GM21423 (cell line): ENCODE results near the gene TOMM40.
"Not testable (repeated sequence)": the region's sequence is repeated elsewhere in the genome, so short reads cannot be mapped to it uniquely, and the experiment has no call there.

Experiments
- ATAC-seq: cut with Tn5 transposase; IDR thresholded peaks from one replicate; pipeline ENCODE4 v1.9.1; 2021; ENCODE audit warnings: mild to moderate bottlenecking, moderate library complexity; ENCODE audit not compliant: unreplicated experiment

The TOMM40 gene

DNA sequence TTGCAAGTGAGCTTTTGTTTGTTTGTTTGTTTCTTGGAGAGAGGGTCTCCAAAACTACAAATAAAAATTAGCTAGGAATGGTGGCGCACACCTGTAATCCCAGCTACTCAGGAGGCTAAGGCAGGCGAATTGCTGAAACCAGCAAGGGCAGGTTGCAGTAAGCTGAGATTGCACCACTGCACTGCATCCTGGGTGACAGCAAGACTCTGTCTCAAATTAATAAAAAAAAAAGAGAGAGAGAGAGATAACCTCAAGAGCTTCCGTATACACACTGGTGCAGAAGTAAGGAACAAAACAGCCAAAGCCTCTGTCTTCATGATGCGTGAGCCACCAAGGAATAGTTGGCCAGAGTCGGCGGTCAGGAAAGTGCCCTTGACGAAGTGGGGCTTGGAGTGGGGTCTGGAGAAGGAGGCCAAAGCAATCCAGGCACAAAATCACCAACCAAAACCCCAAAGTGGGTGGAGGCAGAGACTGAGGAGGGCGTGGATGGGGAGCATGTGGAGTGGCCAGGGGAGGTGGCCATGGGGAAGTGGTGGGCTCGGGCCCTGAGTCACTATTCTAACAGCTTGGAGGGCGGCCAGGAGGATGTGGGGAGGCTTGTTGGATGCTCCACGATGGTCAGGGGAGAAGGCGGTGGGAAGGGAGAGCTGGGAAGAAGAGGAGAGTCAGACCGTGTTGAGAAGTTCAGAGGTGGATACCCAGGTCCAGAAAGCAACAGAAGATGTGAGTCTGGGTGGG lies 21.2 kb upstream of the TOMM40 start:
- no peak for ATAC-seq

DNA sequence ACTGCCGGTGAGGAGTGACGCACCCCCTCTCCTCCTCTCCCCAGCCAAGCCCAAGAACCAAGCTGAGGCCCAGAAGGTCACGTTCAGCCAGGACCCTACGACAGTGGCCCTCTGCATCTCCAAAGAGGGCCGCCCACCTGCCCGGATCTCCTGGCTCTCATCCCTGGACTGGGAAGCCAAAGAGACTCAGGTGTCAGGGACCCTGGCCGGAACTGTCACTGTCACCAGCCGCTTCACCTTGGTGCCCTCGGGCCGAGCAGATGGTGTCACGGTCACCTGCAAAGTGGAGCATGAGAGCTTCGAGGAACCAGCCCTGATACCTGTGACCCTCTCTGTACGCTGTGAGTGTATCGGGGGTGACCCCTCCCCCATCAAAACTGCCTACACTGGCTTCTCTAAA lies 19.2 kb upstream of the TOMM40 start:
- no peak for ATAC-seq

DNA sequence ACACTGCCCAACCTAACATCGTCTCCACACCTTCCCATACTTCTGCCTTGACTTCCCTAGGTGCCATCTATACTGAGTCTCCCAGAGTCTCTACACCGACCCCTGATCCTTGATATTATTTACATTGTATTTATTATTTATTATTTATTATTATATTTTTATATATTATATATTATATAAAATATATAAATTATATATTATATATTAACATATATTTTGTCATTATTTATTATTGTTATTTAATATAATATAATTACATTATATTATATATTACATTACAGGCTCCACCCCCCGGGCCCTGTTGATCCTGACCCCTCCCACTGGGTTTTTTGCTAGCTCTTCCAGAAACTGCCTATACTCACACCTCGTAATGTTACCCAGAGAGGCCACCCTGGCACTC lies 18.4 kb upstream of the TOMM40 start:
- ATAC-seq: no peak

DNA sequence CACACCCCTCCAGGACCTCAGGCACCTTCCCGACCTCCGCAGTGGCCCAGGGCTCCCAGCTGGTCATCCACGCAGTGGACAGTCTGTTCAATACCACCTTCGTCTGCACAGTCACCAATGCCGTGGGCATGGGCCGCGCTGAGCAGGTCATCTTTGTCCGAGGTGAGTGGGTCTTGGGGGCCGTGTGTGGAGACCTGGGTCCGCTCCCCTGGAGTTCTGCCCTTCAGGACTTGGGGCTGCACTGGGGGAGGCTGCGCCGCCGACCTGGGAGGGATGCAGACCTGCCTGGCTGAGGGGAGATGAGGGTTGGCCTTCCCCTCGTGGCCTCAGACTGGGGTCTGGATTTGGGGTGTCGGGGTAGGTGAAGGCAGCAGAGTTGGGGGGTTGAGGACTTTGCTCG lies 16.7 kb upstream of the TOMM40 start:
- ATAC-seq: no peak

DNA sequence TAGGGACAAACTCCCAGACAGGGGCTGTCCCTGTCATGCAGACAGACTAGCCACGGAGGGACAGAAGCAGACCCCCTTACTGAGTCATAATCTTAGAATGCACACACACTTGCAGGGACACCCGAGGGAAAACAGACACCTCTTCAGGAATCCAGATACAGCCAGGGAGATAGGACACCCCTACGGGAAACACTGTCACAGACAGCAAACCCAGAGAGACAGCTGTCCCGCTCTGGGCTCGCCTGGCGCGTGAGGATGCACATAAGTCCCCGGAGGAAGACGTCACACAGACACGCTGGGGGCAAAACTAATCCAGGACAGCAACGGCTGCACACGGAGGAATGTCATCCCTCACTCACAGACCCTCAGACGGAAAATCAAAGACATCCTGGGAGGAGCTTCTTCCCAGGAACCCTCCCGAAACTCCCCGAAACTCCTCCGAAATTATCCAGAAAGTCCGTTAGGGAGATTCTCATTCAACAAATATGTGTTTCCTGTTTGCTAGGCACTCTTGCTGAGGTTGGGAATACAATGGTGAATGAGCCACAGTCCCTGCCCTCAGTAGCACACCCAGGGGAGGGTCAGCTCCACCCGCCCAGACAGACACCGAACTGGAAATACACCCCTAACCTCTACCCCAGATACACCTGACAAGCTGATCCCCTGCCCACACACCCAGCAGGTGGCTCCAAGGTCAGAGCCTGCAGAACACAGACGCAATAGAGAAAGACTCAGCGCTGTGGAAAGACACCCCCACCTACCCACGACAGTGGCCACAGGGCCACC lies 15.2 kb upstream of the TOMM40 start:
- ATAC-seq: no peak

DNA sequence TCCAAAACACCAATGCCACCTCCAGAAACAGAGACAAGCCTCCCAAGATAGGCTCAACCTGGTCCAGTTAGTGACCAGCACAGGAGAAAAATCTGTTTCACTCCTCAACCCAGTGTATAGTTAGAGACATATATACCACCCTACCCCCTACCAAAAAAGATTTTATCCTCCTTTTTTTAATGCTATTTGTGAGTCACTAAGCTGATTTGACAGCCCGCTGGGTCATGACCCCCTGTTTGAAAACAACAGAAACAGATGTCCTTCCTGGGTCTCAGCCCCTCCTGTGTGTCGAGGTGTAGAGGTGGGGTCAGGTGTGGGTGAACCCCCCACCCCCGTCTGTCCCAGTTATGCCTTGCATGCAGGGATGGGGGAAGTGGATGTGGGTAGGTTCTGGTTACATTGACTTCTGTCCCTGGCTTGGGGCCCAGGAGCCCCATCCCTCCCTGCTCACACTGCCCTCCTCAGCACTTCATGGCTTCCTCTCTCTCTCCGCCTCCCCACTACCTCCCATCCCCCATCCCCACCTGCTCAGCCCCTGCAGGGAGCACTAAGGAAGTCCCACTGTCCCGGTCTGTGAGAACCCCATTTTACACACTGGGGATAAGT lies 14.0 kb upstream of the TOMM40 start:
- no peak for ATAC-seq

DNA sequence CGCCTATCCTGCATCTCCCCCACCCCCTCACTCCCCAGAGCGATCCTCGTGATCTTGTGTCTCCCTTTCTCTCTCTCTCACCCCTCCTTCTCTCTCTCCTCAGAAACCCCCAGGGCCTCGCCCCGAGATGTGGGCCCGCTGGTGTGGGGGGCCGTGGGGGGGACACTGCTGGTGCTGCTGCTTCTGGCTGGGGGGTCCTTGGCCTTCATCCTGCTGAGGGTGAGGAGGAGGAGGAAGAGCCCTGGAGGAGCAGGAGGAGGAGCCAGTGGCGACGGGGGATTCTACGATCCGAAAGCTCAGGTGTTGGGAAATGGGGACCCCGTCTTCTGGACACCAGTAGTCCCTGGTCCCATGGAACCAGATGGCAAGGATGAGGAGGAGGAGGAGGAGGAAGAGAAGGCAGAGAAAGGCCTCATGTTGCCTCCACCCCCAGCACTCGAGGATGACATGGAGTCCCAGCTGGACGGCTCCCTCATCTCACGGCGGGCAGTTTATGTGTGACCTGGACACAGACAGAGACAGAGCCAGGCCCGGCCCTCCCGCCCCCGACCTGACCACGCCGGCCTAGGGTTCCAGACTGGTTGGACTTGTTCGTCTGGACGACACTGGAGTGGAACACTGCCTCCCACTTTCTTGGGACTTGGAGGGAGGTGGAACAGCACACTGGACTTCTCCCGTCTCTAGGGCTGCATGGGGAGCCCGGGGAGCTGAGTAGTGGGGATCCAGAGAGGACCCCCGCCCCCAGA lies 12.8 kb upstream of the TOMM40 start:
- no peak for ATAC-seq

DNA sequence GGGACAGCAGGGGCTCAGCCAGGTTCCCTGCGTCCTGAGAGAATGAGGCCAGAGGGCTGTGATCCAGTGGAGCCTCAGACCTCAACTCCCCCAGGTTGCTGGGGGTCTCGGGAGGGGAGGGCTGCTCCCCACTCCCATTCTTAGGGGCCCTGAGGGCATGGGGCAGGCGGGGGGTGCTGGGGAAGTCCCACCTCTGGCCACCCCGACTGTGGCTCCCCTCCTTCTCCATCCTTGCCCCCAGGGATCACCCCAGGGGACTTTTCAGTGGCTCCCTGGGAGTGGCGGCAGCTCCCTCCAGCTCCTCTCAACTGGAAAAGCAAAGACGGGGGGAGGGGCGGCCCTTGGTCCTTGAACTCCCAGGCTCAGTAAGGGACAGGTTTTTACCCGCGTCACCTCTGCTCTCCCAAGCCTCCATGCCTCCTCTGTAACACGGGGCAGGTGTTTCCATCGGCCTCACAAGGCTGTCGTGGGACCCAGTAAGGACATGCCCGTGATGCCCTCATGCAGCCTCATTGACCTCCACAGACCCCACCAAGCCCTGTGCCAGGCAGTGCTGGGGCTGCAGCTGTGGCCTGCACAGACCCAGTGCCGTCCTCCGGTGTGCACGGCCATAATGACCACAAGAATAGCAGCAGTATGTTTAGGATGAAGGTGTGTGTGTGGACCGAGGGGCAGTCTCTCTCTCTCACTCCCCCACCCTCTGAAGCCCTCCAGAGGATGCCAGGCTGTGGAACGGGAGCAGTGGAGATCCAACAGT lies 11.6 kb upstream of the TOMM40 start:
- ATAC-seq: no peak

DNA sequence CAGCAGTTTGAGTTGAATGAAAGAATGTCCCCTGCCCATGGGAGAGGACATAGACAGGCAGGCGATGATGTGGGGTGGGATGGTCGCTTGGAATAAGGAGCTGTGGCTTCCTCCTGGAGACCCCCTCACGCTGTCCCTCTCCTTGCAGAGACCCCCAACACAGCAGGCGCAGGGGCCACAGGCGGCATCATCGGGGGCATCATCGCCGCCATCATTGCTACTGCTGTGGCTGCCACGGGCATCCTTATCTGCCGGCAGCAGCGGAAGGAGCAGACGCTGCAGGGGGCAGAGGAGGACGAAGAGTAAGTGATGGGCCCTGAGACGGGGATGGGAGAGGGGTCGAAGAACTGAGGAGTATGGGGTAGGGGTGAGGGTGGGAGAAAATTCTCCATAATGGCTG lies 9.0 kb upstream of the TOMM40 start:
- ATAC-seq: no peak

DNA sequence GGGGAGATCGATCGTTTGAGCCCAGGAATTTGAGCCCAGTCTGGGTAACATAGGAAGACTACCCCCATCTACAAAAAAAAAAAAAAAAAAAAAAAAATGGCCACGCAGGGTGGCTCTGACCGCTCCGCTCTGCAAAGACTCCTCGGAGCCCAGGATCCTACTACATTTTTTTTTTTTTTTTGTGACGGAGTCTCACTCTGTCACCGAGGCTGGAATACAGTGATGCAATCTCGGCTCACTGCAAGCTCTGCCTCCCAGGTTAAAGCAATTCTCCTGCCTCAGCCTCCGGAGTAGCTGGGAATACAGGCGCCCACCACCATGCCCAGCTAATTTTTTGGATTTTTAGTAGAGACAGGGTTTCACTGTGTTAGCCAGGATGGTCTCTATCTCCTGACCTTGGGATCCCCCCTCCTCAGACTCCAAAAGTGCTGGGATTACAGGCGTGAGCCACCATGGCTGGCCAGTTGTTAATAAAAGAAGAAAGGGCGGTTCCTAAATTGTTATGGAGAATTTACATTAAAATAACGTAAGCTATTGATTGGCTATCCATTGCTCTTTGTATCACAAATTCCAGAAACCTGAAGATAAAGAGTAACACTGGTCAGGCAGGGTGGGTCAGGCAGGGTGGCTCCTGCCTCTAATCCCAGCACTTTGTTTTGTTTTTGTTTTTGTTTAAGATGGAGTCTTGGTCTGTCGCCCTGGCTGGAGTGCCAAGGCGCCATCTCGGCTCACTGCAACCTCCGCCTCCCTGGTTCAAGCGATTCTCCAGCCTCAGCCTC lies 8.2 kb upstream of the TOMM40 start:
- not testable (repeated sequence) for ATAC-seq

DNA sequence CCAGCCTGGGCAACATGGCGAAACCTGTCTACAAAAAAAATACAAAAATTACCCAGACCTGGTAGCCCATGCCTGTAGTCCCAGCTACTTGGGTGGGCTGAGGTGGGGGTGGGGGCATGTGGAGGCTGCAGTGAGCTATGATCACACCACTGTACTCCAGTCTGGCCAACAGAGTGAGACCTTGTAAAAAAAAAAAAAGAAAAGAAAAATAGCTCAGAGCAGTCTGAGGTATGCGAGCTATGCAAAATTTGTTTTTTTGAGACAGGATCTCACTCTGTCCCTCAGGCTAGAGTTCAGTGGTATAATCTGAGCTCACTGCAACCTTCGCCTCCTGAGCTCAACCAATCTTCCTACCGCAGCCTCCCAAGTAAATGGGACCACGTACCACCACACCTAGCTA lies 7.1 kb upstream of the TOMM40 start:
- ATAC-seq: no peak

DNA sequence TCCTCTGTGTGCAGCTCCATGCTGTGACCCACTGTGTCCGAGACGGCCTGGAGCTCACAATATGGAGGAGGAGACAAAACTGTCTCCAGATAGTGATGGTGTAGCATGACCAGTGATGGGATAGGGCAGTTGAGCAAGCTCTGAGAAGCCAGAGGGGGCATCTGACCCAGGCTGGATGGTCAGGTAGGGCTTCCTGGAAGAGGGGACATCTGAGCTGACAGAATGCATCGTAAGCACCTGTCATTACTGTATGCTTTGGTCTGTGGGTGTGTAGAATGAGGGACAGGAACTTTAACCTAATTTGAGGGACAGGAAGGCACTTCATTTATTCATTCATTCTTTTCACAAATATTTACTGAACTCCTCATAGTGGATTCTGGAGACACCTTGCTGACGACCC lies 6.5 kb upstream of the TOMM40 start:
- no peak for ATAC-seq

DNA sequence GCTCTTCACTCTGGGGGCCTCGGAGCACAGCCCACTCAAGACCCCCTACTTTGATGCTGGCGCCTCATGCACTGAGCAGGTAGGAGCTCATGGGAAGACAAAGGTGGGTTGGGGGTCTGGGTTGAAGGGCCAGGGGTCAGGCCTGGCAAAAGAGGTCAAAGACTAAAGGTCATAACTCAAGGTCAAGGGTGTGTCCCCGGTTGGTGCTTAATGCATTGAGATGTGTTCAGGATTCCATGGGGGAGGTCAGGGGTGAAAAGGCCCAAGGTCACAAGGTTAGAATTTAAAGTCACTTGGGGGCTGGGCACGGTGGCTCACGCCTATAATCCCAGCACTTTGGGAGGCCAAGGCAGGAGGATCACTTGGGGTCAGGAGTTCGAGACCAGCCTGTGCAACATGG lies 4.9 kb upstream of the TOMM40 start:
- ATAC-seq: no peak

DNA sequence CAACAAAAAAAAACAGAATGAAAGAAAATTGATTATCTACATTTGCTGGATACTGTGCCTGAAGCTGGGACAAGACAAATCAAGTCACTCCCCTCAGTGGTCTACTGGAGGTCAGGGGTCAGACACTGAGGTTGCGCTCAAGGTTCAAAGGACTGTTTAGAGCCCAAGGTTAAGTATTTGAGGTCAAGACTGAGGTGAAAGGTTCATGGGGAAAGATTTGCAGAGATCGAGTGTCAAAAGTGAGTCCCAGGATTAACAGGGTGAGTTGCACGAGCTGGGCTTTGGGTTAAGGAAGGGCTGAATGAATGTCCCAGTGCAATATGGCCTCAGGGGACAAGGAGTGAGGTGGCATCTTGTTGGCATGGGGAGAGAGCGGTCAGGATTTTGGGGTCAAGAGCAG lies 3.4 kb upstream of the TOMM40 start:
- ATAC-seq: no peak

DNA sequence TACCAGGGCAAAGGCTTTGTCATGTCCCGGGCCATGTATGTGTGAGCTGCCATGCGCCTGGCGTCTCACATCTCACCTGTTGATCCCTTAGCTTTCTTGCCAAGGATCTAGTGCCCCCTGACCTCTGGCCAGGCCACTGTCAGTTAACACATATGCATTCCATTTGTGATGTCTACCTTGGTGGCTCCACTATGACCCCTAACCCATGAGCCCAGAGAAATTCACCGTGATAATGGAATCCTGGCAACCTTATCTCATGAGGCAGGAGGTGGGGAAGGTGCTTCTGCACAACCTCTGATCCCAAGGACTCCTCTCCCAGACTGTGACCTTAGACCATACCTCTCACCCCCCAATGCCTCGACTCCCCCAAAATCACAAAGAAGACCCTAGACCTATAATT lies 2.7 kb upstream of the TOMM40 start:
- ATAC-seq: not testable (repeated sequence)

DNA sequence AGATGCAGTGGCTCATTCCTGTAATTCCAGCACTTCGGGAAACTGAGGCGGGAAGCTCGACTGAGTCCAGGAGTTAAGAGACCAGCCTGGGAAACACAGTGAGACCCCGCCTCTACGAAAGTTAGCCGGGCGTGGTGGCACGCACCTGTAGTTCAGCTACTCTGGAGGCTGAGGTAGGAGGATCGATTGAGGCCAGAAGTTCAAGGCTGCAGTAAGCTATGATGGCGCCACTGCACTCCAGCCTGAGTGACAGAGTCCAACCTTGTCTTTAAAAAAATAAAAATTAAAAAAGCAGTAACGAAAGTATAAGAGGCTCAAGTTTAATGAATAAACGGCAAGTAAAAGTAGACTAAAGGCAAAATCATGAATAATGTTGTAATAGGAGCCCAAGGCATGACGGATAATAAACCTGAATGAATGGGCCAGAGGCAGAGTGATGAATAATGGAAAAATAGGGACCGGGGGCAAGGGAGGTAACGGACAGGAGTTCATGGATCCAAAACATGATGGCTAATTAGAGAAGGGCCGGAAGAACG lies 1.2 kb upstream of the TOMM40 start:
- no peak for ATAC-seq

DNA sequence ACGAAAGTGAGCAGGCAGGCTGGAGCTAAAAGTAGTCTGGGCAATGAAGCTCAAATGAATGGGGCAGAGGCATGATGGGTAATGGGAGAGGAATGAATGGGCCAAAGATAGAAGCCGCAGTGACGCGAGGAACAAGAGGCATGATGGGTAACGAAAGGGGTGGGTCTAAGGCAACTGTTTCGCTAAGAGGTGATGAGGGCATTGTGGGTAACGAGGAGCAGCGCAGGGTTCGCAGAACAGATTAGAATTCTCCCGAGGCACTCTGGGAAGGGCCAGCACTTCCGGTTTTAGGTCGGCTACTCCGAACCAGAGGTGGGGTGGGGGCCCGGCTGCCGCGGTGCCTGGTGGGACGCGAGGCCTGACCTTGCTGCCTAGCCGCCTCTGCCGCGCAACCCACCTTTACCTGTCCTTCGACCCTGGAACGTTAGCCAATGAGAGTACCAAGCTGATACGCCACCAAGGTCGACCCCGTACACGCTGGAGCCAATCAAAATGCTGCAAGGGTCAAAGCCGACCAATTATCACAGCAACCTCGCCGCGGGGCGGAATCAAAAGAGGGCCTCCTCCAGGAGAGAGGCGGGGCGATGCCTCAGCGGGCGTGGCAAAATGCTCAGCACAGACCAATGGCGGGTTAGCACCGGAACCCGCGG lies 563 bp upstream of the TOMM40 start:
- peak; percentile 81 for ATAC-seq

DNA sequence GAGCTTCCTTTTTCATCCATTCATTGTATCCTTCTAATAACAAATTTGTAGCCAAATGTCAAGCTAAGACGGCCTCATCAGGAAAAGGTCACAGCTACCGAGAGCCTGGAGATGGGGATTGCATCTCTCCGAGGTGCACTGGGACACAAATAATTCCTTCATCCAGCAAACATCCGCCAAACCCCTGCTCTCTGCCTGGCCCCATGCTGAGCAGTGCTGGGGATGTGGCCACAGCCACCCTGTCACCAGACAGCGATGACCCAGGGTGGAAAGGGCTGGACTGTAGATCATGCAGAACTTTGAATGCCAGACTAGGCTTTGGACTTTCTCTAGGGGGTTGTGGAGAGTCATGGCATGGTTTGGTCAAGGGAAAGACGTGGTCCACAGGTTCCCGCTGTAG lies 1.9 kb downstream of the TOMM40 start:
- ATAC-seq: no peak
